Stimulated activated CD8-positive, alpha-beta memory T cell treated with anti-CD3 and anti-CD28 coated beads, Interleukin-15, amount 100 ng/mL, for 24 hours (primary cell): ENCODE results near the gene ROR2.

Experiments
- DNase-seq: peaks from one replicate; pipeline ENCODE4 v3.0.0-alpha.2; 2020; ENCODE audit warnings: low read depth

The ROR2 gene

DNA sequence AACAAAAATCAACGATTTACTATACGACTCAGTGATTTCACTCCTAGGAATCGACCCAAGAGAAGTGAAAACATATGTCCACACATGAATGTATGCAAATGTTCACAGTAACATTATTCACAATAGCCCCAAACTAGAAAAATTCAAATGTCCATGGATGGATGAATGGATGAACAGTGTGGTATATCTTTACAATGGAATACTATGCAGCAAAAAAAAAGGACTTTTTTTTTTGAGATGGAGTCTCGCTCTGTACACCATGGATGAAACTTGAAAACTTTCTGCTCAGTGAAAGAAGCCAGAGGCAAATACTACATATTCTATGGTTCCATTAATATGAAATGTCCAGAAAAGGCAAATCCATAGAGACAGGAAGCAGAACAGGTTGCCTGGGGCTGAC lies 233.8 kb downstream of the ROR2 start:
- no peak for DNase-seq

GRCh38 chr9:91714874-91715615 lies 235.0 kb downstream of the ROR2 start:
- DNase-seq: no peak

GRCh38 chr9:91714020-91714806 lies 235.8 kb downstream of the ROR2 start:
- DNase-seq: no peak

GRCh38 chr9:91712811-91713210 lies 237.2 kb downstream of the ROR2 start:
- DNase-seq: no peak

- no peak for DNase-seq
Measured at GRCh38 chr9:91711755-91712601, 238.1 kb downstream of the ROR2 start.

- DNase-seq: no peak
Measured at GRCh38 chr9:91710158-91710557, 239.9 kb downstream of the ROR2 start.

DNA sequence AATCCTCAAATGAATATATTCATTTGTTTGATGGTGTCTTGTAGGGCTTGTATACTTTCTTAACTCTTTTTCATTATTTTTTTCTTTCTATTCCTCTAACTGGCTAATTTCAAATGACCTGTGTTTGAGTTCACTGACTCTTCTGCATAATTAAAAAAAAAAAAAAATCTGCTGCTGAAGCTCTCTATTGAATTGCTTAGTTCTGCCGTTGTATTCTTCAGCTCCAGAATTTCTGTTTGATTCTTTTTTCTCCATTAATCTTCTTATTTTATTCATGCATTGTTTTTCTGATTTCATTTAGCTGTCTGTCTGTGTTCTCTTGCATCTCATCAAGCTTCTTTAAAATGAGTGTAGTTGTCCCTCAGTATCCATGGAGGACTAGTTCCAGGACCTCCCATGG lies 244.6 kb downstream of the ROR2 start:
- no peak for DNase-seq

GRCh38 chr9:91700475-91700874 lies 249.6 kb downstream of the ROR2 start:
- no peak for DNase-seq

- DNase-seq: no peak
Measured at GRCh38 chr9:91698266-91698665, 251.8 kb downstream of the ROR2 start.

DNA sequence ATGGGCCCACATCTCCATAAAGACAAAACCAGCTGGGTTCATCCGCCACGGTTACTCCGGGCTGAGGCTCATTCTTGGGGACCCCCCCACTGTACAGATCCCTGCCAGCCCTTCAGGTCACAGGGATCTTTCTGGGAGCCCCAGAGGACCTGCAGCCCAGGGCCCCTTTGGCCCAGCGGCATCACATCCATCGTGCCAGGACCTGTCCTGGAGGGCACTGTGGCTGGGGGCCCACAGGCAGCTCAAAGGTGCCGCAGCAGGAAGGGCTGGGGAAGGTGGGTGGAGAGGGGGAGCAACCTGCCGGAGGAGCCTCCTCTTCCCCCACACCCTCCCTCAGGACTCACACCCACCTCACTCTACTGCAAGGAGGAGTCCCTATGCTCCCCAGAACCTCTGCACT lies 252.8 kb downstream of the ROR2 start:
- DNase-seq: no peak

DNA sequence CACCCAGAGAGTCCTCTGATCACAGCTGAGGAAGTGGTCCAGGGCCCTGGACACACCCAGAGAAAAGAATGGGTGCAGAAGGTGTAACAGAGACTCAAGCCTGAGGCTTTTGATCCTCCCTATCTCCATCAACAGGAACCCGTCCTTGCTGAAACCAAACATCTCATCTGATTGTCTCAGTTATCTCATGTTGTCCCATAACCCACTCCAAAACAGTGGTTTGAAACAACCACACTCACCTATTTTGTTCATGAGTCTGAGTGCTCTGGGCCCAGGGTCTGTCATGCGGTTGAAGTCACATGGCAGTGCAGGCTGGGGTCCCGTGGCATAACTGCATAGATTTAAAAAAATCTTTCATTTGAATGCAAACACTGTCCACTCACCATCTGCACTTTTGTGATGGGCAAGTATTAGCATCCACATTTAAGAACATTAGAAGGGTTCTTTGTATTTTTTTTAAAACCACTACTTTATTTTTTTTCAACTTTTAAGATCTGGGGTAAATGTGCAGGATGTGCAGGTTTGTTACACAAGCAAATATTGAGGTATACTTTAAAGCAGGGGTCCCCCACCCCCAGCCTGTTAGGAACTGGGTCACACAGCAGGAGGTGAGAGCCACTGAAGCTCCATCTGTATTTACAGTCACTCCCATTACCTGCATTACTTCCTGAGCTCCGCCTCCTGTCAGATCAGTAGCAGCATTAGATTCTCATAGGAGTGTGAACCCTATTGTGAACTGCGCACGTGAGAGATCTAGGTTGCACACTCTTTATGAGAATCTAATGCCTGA lies 255.8 kb downstream of the ROR2 start:
- no peak for DNase-seq

DNA sequence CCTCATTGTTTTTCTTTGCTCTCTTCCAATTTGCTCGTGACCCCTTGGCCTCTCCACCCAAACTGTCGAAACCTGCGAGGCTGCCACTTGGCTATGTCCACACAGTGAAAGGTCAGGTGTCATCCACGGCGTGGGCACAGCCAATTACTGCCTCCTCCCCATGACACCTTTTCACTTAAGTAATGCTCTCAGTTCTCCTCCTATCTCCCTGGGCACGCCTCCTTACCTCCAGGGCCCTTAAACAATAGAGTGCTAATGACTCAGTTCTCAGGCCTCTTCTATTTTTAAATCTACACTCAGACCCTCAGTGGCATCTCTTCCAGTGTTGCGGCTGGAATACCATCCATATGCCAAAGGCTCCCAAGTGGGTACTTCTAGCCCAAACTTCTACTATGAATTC lies 256.8 kb downstream of the ROR2 start:
- no peak for DNase-seq

GRCh38 chr9:91690540-91691249 lies 259.3 kb downstream of the ROR2 start:
- no peak for DNase-seq

GRCh38 chr9:91689006-91689405 lies 261.0 kb downstream of the ROR2 start:
- no peak for DNase-seq

DNA sequence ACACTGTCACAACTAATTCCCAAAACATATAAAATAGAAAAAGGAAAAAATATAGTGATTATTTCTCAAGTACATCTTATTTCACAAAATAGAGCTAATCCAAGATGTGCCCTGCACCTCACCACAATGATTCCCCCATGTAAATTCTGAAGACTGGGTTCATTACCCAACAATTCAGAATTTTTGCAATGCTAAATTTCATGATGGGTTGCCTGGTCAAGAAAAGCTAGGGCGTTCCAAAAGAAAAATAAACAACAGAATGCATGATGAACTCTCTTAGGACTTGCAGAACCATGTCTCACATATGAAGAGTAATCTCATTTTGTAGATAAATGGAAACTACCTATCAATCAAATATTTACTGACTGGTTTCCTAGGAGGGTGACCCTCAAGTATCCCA lies 266.8 kb downstream of the ROR2 start:
- DNase-seq: no peak

DNA sequence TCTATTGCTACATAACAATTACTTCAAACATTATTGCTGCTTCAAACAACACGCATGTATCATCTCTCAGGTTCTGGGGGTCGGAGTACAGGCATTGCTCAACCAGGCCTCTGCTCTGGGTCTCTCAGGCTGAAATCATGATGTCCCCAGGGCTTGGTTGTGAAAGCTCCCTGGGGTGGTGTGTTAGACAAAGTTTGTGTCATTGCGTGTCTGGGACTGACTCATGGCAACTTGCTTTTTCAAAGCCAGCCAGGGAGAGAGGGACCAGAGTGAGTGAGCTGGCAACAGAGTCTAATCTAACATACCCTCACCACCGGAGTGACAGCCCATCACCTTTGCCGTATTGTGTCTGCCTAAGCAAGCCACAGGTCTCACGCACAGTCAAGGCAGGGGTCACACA lies 267.2 kb downstream of the ROR2 start:
- DNase-seq: no peak

- DNase-seq: peak; percentile 52
Measured at GRCh38 chr9:91681461-91682305, 268.3 kb downstream of the ROR2 start.

DNA sequence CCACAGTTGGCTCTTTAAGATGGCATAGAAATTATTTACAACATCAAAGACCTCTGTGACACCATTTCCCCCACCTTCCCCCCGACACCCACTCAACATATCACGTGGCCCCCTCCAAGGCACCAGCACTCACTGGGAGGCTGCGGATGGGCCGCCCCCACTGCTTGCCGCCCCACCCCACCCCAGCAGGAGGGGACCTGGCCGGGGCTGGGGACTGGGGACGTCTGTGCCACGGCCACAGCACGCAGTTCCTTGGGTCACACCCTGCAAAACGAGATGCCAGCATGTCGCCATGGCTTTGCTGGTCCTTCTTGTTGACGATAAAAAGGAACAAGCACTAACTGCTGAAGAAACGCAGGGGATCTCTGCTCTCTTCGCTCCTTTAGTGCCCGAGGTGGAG lies 269.0 kb downstream of the ROR2 start:
- DNase-seq: no peak

DNA sequence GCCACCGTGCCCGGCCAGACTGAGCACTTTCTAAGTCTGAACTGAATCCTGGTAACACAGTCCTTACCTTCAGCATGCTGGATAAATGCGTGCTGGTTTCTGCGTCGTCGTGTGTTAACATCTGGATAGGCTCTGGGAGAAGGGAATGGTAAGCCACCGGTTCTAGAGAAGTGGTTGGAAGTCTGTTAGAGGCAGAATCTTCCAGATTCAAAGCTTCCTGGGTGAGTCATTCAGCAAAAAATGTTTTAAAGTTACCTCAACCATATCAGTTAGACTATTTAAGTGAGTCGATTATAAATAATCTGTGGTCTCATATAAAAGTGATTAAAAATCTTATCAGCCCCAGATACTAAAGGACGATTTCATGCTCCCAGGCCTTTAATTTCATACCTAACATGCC lies 269.9 kb downstream of the ROR2 start:
- no peak for DNase-seq
